ENCODE measurements around the gene PRR7. TPM values are rescaled to one million over a fixed set of nuclear protein-coding genes. Genes with fewer than 3 reads are reported as not detected.
A peak's percentile ranks its signal among the peaks of the same experiment; 100 is the strongest.

Gene PRR7
- total and polyA plus RNA-seq, 7 donors: 0.39 to 3.8 (median 1.8) TPM

- ATAC-seq (no peak), DNase-seq (peak in 1 of 2 donors; percentile 52)
- WGBS, 3 donors: 92 to 94% (median 92%) methylated on average over 24 to 25 of the region's 25 CpGs
- Histone ChIP-seq H3K36me3 (ENCODE audit: insufficient read depth in 1 of 2, low read depth in 1 of 2) (peaks cover 0 to 65% of the 10 kb centered on the region in 2 donors), H3K27ac (no peak overlapping the region), H3K27me3 (ENCODE audit: insufficient read depth in 3 of 3, low read length in 2 of 3) (no peaks in the 10 kb centered on the region), H3K9me3 (no peaks in the 10 kb centered on the region), H3K4me1 (peaks cover 20% of the 10 kb centered on the region), H3K4me3 (no peak overlapping the region)
- TF ChIP-seq, protein P1, sequence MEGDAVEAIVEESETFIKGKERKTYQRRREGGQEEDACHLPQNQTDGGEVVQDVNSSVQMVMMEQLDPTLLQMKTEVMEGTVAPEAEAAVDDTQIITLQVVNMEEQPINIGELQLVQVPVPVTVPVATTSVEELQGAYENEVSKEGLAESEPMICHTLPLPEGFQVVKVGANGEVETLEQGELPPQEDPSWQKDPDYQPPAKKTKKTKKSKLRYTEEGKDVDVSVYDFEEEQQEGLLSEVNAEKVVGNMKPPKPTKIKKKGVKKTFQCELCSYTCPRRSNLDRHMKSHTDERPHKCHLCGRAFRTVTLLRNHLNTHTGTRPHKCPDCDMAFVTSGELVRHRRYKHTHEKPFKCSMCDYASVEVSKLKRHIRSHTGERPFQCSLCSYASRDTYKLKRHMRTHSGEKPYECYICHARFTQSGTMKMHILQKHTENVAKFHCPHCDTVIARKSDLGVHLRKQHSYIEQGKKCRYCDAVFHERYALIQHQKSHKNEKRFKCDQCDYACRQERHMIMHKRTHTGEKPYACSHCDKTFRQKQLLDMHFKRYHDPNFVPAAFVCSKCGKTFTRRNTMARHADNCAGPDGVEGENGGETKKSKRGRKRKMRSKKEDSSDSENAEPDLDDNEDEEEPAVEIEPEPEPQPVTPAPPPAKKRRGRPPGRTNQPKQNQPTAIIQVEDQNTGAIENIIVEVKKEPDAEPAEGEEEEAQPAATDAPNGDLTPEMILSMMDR (IDR thresholded peaks at IDR 0.05): no peak
- intact Hi-C loops (cut with DNase I): no loop called here
These were observed 13.6 kb upstream of the PRR7 start for GRCh38 chr5:177432839-177433657.

DNA sequence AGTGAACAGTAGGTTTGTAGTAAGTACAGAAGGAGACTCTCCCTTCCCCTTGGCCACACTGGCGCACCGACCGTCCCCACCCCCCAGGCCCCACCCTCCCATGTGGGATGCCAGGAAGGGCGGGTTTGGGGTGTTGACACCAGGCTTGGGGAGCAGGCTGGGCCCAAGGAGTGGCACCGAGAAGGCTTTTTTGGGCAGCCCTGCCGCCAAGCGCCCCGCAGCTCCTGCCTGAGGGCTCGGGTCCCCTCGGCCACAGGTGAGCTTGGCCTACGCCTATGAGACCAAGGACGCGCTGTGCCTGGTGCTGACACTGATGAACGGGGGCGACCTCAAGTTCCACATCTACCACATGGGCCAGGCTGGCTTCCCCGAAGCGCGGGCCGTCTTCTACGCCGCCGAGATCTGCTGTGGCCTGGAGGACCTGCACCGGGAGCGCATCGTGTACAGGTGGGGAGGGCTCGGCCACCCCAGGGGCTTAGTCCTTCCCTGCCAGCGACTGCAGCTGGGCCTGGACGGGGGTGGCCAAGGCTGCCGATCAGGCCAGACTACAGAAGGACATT, 12.9 kb upstream of the PRR7 start:
- Histone ChIP-seq H3K4me3 (no peak overlapping the region), H3K4me1 (peaks cover 17% of the 10 kb centered on the region), H3K36me3 (ENCODE audit: insufficient read depth in 1 of 2, low read depth in 1 of 2) (peaks cover 0 to 72% of the 10 kb centered on the region in 2 donors), H3K9me3 (no peaks in the 10 kb centered on the region), H3K27ac (no peak overlapping the region), H3K27me3 (ENCODE audit: insufficient read depth in 3 of 3, low read length in 2 of 3) (no peaks in the 10 kb centered on the region)
- ATAC-seq (no peak), DNase-seq (peak in 1 of 2 donors; percentile 56)
- intact Hi-C loops (cut with DNase I): no loop called here
- TF ChIP-seq, protein P1 (IDR thresholded peaks at IDR 0.05): no peak
- WGBS, 3 donors: 93 to 96% (median 95%) methylated on average over 26 to 29 of the region's 29 CpGs

DNA sequence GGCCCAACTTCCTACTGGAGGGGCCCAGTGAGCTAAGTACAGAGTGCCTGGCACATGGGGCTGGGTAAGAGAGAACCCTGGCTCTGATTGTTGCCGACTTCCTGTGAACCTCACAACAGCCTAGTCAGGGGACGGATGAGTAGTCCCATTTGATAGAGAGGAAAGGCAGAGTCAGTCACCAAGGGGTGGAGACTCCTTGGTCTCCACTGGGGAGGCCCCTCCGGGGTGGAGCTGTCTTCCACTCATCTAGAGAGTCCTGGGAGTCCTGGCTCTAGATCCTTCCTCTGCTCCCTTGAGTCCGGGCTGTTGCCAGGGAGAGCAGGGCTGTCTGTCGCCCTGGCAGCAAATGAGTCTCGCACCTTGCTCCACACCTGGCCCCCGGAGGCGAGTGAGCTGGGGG, 12.2 kb upstream of the PRR7 start:
- H3K36me3 ChIP-seq (ENCODE audit: insufficient read depth in 1 of 2, low read depth in 1 of 2): peaks cover 0 to 73% of the 10 kb centered on the region in 2 donors
- no peak overlapping the region for H3K27ac ChIP-seq
- intact Hi-C loops (cut with DNase I): no loop called here
- H3K4me1 ChIP-seq: peaks cover 17% of the 10 kb centered on the region
- no peak for DNase-seq
- TF ChIP-seq, protein P1 (IDR thresholded peaks at IDR 0.05): no peak
- no peaks in the 10 kb centered on the region for H3K27me3 ChIP-seq (ENCODE audit: insufficient read depth in 3 of 3, low read length in 2 of 3)
- WGBS, 3 donors: 88 to 95% (median 88%) methylated on average over 8 of the region's 8 CpGs
- no peak for ATAC-seq
- H3K4me3 ChIP-seq: no peak overlapping the region
- no peaks in the 10 kb centered on the region for H3K9me3 ChIP-seq

DNA sequence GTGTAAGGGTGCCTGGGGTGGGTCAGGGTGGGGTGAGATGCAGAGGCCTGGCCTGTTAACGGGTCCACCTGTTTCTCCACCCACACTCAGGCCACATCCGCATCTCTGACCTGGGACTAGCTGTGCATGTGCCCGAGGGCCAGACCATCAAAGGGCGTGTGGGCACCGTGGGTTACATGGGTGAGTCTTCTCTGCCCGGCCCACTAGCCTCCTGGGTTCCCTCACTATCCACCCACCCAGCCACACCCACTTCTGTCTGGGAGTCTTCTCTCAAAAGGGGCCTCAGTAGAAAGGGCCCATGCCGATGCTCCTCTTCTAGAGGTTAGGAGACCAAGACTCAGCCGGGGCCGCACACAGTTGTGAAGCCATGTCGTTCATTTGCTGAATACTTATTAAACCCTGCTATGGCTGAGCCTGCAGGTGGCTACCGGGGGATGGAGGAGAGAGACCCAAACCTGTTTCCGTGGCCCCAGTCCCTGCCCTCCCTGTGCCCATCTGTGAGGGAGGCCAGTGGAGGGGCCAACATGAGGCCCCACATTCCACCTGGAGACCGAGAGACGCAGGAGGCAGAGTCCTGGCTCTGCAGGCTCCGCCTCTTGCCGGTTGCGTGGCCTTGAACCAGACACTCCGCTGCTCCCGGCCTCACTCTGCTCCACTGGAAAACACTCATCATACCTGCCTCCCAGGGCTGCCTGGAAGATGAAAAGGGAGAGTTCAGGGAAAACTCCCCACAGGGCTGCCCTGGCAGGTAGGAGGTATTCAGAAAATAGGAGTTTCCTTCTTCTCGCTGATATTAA, 11.5 kb upstream of the PRR7 start:
- ATAC-seq (no peak), DNase-seq (no peak)
- Histone ChIP-seq H3K27ac (no peak overlapping the region), H3K9me3 (no peaks in the 10 kb centered on the region), H3K4me1 (peaks cover 17% of the 10 kb centered on the region), H3K4me3 (no peak overlapping the region), H3K27me3 (ENCODE audit: insufficient read depth in 3 of 3, low read length in 2 of 3) (no peaks in the 10 kb centered on the region), H3K36me3 (ENCODE audit: insufficient read depth in 1 of 2, low read depth in 1 of 2) (peaks cover 0 to 73% of the 10 kb centered on the region in 2 donors)
- 94 to 95% (median 94%) methylated on average over 20 of the region's 20 CpGs for WGBS, 3 donors
- TF ChIP-seq, protein P1 (IDR thresholded peaks at IDR 0.05): no peak
- intact Hi-C loops (cut with DNase I): no loop called here

All from psoas muscle (tissue), 8 donors.